ENCODE data around the gene FBXW12.

DNA sequence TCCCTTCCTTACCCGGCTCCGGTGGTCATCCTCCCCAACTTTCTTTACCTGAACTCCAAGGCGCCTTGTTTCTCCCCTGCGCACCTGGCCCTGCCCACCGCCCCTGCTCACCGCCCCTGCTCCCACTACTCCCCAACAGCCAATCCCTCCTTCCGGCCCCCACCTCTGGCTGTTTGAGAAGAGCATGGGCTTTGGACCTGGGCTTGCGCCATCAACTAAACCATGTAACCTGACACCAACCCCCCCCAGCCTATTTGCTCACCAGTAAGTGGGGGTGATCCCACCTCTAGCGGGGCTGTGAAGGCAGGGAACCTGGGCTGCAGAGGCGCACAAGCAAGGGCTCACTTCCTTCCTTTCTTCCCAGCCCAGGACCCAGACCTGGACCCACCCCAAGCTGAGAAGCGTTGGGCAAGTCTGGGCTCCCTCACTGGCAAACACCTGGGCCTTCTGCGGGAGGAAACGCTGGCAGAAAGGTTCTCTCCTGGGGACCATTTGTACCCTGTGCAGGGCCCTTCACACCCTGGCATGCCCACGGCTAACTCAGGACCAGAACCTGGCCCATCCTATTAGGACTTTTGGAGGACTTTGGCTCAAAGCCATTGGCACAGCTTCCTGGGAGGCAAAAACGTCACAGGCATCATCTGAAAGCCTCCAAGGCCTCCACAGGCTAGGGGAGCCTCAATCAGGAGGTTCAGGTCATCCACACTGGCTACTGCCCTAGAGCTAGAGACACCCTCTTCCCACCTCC is 58.1 kb downstream of the FBXW12 start, which contains the start of gene PLXNB1:
- TF ChIP-seq, protein P1, sequence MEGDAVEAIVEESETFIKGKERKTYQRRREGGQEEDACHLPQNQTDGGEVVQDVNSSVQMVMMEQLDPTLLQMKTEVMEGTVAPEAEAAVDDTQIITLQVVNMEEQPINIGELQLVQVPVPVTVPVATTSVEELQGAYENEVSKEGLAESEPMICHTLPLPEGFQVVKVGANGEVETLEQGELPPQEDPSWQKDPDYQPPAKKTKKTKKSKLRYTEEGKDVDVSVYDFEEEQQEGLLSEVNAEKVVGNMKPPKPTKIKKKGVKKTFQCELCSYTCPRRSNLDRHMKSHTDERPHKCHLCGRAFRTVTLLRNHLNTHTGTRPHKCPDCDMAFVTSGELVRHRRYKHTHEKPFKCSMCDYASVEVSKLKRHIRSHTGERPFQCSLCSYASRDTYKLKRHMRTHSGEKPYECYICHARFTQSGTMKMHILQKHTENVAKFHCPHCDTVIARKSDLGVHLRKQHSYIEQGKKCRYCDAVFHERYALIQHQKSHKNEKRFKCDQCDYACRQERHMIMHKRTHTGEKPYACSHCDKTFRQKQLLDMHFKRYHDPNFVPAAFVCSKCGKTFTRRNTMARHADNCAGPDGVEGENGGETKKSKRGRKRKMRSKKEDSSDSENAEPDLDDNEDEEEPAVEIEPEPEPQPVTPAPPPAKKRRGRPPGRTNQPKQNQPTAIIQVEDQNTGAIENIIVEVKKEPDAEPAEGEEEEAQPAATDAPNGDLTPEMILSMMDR (IDR thresholded peaks at IDR 0.05) = no peak
- TF ChIP-seq POLR2A (IDR thresholded peaks at IDR 0.05) = peak in 1 of 2 donors; percentile 61
